Progenitor cell of endocrine pancreas (in vitro differentiated cells): ENCODE data around the gene ITLN1. TPM values are rescaled to one million over a fixed set of nuclear protein-coding genes. Genes with fewer than 3 reads are reported as not detected.
A peak's percentile ranks its signal among the peaks of the same experiment; 100 is the strongest.
"Not testable (repeated sequence)": the region's sequence is repeated elsewhere in the genome, so short reads cannot be mapped to it uniquely, and the experiment has no call there.

Source experiments
- DNase-seq: peaks from one replicate; pipeline ENCODE4 v3.0.0; 2021; ENCODE audit warnings: low spot score; ENCODE audit not compliant: unreplicated experiment
- H3K27ac Mint-ChIP-seq: 2 replicates; pipeline ENCODE4 v1.8.0; 2021; ENCODE audit warnings: mild to moderate bottlenecking, moderate library complexity, mixed read lengths
- H3K27me3 Mint-ChIP-seq: 2 replicates; pipeline ENCODE4 v1.8.0; 2021; ENCODE audit warnings: mixed read lengths
- H3K36me3 Mint-ChIP-seq: 2 replicates; pipeline ENCODE4 v1.8.0; 2022; ENCODE audit warnings: mixed read lengths; ENCODE audit not compliant: insufficient read depth
- H3K4me1 Mint-ChIP-seq: 2 replicates; pipeline ENCODE4 v1.8.0; 2021; ENCODE audit warnings: low read depth, mixed read lengths
- H3K4me3 Mint-ChIP-seq: 2 replicates; pipeline ENCODE4 v1.8.0; 2021; ENCODE audit warnings: low read depth, mild to moderate bottlenecking, moderate library complexity, mixed read lengths
- H3K9me3 Mint-ChIP-seq: 2 replicates; pipeline ENCODE4 v1.8.0; 2021; ENCODE audit warnings: low read depth, mixed read lengths
- CTCF ChIP-seq: fragments of 200-600 bp; sonication (generic); IDR thresholded peaks from one replicate; pipeline ENCODE4 v1.5.0; 2021; ENCODE audit warnings: antibody characterized with exemption, mild to moderate bottlenecking; ENCODE audit not compliant: unreplicated experiment
- long read RNA-seq: library from polyadenylated mRNA; unstranded; transcript quantifications from one replicate; pipeline ENCODE4 v2.0.0, GENCODE V29; 2020
- total RNA-seq: library from RNA; stranded (reverse); gene quantifications from 2 replicates; pipeline ENCODE4 v1.2.1, GENCODE V29; 2021

Gene ITLN1
- total RNA-seq: 0.33 TPM in 1 of 2 replicates, not detected in the other
- long read RNA-seq: 0 reads

DNA sequence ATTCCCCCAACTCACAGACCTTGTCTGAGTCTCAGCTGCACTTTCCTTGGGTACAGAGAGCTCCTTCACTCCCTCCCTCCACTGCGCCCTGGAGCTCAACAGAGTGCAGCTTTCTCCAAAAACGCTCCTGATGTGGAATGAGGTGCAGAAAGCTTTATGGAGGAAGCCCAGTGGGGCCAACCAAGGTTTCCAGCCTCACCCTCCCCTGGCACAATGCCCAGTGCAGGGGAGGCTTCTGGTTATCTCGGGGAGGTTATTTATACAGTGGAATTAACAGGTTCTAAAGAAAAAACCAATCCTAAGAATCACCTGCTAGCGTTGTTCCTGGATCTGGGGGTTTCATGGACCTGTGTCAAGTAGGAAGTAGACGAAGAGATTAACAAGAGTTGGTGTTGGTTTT is at the start of gene ITLN1:
Gene ITLN1 (minus strand): TSS at position 139 of the 400 bp plus-strand sequence. CDS start 303 bp downstream, outside the sequence.
- H3K36me3 Mint-ChIP-seq: no peaks in the 10 kb centered on the region
- H3K9me3 Mint-ChIP-seq: no peaks in the 10 kb centered on the region
- no peak within 1 kb of the TSS for H3K27ac Mint-ChIP-seq
- peaks cover 8% of the 10 kb centered on the region for H3K4me1 Mint-ChIP-seq
- no peak within 1 kb of the TSS for H3K4me3 Mint-ChIP-seq
- no peak for DNase-seq
- no peak for TF ChIP-seq CTCF
- H3K27me3 Mint-ChIP-seq: no peaks in the 10 kb centered on the region

DNA sequence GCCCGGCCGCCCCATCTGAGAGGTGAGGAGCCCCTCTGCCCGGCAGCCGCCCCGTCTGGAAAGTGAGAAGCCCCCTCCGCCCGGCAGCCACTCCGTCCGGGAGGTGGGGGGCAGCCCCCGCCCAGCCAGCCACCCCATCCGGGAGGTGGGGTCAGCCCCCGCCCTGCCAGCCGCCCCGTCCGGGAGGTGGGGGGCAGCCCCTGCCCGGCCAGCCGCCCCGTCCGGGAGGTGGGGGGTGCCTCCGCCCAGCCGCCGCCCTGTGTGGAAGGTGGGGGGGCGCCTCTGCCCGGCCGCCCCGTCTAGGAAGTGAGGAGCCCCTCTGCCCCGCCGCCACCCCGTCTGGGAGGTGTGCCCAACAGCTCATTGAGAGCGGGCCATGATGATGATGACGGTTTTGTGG is 48.3 kb upstream of the ITLN1 start:
- H3K4me3 Mint-ChIP-seq, DNase-seq, H3K4me1 Mint-ChIP-seq, H3K36me3 Mint-ChIP-seq, H3K27me3 Mint-ChIP-seq: not testable (repeated sequence)
- peaks cover 16% of the 10 kb centered on the region for H3K9me3 Mint-ChIP-seq
- peak overlapping the region; percentile 16 for H3K27ac Mint-ChIP-seq

DNA sequence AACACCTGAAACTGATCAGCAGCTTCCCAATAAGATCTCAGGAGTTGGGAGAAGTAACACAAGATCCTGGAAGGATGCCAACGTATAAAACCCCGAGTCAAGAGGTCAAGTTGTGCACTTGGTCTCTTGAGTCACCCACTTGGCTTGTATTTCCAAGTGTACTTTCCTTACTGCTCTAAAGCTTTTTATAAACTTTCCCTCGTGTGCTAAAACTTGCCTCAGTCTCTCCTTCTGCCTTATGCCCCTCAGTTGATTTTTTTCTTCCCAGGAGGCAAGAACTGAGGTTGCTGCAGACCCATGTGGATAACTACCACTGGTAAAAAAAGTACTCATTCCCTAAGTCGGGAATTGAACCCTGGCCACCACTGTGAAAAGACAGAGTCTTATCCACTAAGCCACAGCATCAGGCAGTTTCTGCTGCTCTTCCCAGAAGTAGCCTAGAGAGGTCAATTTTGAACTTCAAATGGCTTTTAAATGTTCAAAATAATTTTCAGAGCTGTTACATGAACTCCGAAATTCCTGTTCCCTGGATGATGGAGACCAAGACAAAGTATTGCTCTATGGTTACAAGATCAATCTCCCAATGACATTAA is 40.8 kb upstream of the ITLN1 start:
- H3K36me3 Mint-ChIP-seq: peaks cover 6% of the 10 kb centered on the region
- H3K4me3 Mint-ChIP-seq: no peak overlapping the region
- peaks cover 35% of the 10 kb centered on the region for H3K9me3 Mint-ChIP-seq
- H3K4me1 Mint-ChIP-seq: no peaks in the 10 kb centered on the region
- H3K27me3 Mint-ChIP-seq: no peaks in the 10 kb centered on the region
- TF ChIP-seq CTCF: no peak
- DNase-seq: no peak
- peak overlapping the region; percentile 24 for H3K27ac Mint-ChIP-seq

DNA sequence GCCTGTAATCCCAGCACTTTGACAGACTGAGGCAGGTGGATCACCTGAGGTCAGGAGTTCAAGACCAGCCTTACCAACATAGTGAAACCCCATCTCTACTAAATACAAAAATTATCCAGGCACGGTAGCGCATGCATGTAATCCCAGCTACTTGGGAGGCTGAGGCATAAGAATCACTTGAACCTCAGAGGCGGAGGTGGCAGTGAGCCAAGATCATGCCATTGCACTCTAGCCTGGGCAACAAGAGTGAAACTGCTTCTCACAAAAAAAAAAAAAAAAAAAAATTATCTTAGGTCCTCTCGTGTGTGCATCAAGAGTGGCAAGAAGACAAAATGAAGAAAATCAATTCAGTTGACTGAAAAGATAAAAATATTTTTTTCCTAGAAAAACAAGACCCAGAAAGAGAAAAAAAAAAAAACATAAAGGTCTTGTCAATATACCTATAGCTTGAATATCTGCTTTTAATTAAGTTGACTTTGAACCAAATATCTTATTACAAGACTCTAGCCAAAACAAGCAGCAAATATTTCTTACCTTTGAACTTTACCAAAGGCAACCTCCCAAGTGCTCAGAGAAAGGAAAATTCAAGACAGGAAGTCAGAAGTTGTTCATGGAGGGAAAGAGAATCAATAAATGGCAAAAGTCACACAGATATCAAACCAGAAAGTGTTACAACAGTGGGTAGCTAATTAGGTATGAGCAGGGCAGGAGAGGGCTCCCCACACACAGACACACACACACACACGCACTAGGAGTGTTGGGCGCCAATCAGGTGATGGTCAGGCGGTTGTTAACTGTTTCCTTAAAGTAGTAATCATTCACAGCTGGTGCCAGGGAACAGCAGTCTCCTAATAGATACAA is 40.0 kb upstream of the ITLN1 start:
- Mint-ChIP-seq H3K4me3 (no peak overlapping the region), H3K4me1 (no peaks in the 10 kb centered on the region), H3K9me3 (peaks cover 37% of the 10 kb centered on the region), H3K27ac (no peak overlapping the region), H3K36me3 (peaks cover 6% of the 10 kb centered on the region), H3K27me3 (no peaks in the 10 kb centered on the region)
- TF ChIP-seq CTCF: no peak
- no peak for DNase-seq

DNA sequence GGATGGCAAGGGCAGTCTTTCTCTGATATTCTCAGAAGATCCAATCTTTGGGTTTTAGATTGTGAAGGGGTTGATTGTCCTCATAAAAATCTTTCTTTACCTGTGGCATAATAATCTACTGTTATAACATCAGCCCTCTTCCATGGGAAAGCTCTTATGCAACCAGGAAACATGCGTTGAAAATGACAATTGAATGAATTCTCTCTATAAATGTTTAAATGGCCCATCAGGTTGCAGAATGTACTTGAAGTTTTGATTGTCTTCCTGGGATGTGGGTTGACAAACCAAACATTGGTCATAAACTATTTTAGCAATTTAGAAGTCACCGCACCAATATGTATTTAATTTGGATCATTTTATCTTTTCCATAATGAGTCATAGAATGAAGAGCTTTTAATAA is 31.7 kb upstream of the ITLN1 start:
- TF ChIP-seq CTCF: no peak
- Mint-ChIP-seq H3K36me3 (no peaks in the 10 kb centered on the region), H3K9me3 (peaks cover 15% of the 10 kb centered on the region), H3K27ac (no peak overlapping the region), H3K4me3 (no peak overlapping the region), H3K4me1 (peaks cover 14% of the 10 kb centered on the region), H3K27me3 (no peaks in the 10 kb centered on the region)
- DNase-seq: no peak

- DNase-seq, H3K27me3 Mint-ChIP-seq, H3K4me3 Mint-ChIP-seq, H3K9me3 Mint-ChIP-seq, H3K36me3 Mint-ChIP-seq: not testable (repeated sequence)
- peaks cover 21% of the 10 kb centered on the region for H3K4me1 Mint-ChIP-seq
- peak overlapping the region; percentile 71 for H3K27ac Mint-ChIP-seq
Observed at GRCh38 chr1:160913229-160913628, 28.2 kb upstream of the ITLN1 start.
